A172 (cell line): ENCODE measurements around the gene SNX19. TPM values are rescaled to one million over a fixed set of nuclear protein-coding genes. Genes with fewer than 3 reads are reported as not detected.

Source experiments
- DNase-seq: peaks from one replicate; pipeline ENCODE4 v3.0.0-alpha.2; 2015; ENCODE audit warnings: low spot score
- total RNA-seq: library from RNA; depleted of rRNA; stranded (reverse); fragments of >200 nt; shearing (Covaris generic); gene quantifications from 2 replicates; pipeline ENCODE4 v1.2.3, GENCODE V29; 2014

Gene SNX19
- total RNA-seq, 1 experiment from 2014 or later: 36.2 TPM

- no peak for DNase-seq
Observed at GRCh38 chr11:130840679-130841078, 75.6 kb downstream of the SNX19 start.

DNA sequence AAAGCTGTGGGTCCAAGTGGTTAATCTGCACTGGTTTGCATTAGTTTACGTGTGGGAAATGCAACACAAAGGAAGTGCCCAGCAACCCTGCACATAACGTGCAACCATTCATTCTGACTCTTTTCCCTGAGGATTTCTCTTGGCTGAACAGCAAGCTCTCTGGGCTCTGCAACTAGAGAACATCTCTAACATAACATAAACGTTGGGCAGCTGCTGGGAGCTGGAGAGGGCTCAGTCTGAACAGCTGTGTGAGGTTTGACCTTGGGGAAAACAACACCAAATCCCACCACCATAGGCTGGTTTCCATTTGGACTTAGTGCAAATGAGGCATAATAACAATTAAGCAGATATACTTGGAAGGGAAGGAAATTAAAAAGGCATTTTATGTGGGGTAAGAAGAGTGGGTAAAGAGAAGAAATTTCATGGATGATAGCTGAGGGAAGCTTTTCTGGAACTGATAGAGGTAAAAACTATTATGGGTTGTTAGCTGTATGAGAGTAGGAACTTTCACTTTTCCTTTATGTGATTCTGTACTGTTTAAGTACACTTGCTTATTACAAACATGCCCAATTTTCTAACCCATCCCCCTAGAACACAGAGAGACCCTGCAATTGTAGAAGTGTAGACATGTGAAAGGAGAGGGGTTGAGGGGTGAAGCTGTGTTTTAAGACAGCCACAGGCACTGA is 76.2 kb downstream of the SNX19 start:
- no peak for DNase-seq

DNA sequence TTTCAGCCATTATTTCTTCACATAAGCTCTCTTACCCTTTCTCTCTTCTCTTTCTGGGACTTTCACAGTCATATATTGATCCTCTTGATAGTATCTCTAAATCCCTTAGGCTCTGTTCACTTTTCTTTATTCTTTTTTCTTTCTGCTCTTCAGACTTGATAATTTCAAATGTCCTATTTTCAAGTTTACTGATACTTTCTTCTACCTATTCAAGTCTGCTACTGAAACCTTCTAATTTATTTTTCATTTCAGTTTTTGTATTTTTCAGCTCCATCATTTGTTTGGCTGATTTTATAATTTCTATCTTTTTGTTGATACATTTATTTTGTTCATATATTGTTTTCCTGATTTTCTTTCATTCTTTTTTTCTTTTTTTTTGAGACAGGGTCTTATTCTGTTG is 79.1 kb downstream of the SNX19 start:
- DNase-seq: no peak

GRCh38 chr11:130834886-130835285 is 81.4 kb downstream of the SNX19 start:
- DNase-seq: no peak

- DNase-seq: no peak
Observed at GRCh38 chr11:130832566-130833425, 83.5 kb downstream of the SNX19 start.

DNA sequence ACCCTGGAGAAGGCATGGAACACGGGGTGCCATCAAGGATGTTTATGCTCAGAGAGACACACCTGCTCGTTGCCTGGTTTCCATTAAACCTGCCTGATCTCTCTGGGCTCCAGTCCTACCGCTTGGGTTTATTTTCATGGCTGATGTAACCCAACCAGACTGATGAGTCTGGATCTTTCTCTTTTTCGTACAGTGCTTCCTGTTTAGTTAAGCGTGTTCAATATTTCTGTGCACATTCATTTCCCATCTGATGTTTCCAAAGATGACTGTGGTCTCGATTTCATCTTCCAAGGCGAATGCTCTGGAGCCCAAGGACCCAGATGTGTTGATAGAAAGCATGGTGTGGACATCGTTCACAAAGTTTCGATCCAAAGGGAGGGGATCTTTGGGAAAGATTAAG is 84.3 kb downstream of the SNX19 start:
- no peak for DNase-seq

DNA sequence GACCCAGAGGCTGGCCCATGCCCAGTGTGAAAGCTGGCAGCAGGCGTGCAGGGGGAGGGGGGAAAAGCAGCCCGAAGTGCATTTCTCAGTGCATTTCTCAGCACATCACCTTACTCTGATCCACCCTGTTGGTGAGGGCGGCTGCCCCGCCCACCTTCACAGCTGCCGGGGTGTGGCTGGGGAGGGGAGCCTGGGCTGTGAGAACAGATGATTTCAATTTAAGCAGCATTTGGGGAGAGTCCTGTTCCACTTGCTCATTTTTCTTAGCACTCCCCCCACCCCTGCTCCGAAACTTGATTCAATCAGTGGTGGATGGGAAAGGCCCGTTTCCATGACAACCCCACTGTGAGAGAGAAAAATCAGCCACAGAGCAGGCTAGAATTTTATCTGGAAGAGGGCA is 84.8 kb downstream of the SNX19 start:
- DNase-seq: no peak

DNA sequence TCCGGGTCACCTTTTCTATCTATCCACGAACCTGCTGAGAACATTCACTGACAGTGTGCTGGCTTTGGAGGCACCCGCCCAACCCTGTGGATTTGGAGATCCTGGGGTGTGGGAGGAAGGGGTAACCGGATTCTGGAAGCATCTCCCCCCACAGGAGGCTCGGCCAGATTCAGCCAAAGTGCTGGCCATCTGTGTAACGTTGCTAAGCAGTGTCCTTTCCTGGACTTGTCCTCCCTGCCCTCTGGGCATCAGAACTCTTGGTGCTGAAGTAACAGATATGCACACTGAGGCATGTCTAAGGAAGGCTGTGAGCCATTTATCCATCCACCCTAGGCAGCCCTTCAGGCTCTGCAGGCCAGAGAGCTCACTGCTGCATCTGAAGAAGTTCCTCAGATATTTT is 85.7 kb downstream of the SNX19 start:
- DNase-seq: no peak

DNA sequence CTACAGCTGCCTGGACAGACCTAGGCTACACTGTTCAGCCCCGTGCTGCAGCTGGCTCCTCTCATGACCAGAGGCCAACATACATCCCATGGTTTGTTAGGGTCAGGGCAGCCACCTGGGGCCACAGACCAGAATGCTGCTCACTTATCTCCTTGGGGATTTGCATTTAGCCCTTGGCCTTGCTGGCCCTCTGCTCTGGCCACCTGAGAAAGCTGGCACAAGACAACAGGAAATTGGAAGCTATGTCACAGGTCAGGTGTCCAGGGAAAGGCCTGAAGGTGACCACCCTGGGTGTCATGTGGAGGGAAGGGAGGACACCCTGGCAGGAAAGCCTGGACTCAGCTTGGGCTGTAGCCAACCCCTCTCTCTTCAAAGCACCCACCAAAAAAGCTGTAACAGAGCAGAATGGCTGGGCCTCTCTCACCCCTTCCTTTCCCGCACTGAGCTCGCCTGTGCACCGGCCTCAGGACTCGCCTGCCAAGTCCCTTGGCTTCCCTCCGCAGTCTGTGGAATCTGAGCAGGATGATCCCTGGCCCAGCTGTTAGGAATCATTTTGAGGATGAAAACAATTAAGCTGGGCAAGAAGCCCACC is 86.3 kb downstream of the SNX19 start:
- DNase-seq: no peak

DNA sequence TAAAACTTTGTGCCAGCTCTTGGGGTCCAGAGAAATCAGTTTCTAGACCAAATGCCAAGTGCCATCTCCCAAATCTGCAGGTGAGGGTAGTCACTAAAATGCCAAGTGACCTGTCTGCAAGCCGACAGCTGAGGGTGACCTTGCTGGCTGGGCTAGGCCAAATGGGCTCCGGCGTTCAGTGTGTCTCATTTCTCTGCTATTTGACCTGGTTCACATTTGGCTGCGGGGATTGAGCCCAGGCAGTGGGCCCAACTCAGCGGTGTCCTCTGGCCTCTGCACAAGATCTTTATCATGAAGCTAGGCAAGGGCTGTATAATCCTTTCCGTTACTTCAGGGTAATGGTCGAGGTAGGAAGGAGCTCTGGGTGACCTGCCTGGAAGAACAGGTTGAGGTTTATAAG is 87.5 kb downstream of the SNX19 start:
- DNase-seq: no peak

- DNase-seq: peak; percentile 70
Observed at GRCh38 chr11:130827451-130828377, 88.6 kb downstream of the SNX19 start.

GRCh38 chr11:130826572-130826971 is 89.7 kb downstream of the SNX19 start:
- DNase-seq: no peak

- no peak for DNase-seq
Observed at GRCh38 chr11:130825983-130826382, 90.3 kb downstream of the SNX19 start.

GRCh38 chr11:130825561-130825960 is 90.7 kb downstream of the SNX19 start:
- DNase-seq: no peak
